Muscle of back (tissue), 11 donors: Measurements from ENCODE around the gene SULT1C4. TPM values are rescaled to one million over a fixed set of nuclear protein-coding genes. Genes with fewer than 3 reads are reported as not detected.

Experiments used
- DNase-seq, 3 donors: peaks; one replicate each; pipeline versions ENCODE4 v3.0.0 to v3.0.0-alpha.2; 2013
- polyA plus RNA-seq, 10 donors: library from polyadenylated mRNA; unstranded; fragments of 120-200 nt; gene quantifications; one replicate each; pipeline ENCODE4 v1.2.1, GENCODE V29; 2013; ENCODE audit not compliant: insufficient read length in 10 of 10

Gene SULT1C4
- polyA plus RNA-seq, 10 donors = 14.2 to 25.8 (median 19.5) TPM

- peak in 1 of 3 donors; percentile 31 for DNase-seq
These were observed 10.1 kb upstream of the SULT1C4 start for GRCh38 chr2:108367561-108368175.

GRCh38 chr2:108369153-108369552 is 8.6 kb upstream of the SULT1C4 start:
- DNase-seq = no peak

DNA sequence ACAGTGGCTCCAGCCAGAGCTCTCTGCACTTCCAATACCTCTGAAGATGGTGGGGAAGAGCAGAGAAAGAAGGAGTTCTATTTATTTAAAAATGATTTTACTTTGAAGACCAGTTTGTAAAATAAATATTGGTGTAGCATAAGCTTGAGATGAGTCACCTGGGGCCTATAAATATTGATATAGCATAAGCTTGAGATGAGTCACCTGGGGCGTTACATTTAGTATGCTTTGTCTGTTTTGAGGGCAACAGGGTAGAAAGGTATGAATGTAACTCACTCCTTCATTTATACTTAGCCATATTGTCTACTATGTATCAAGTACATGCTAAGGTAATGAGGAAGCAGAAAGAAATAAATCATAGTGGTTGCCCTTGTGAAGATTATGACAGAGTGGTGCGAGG is 7.7 kb upstream of the SULT1C4 start:
- no peak for DNase-seq

- DNase-seq = no peak
These were observed 980 bp upstream of the SULT1C4 start for GRCh38 chr2:108376774-108377173.

DNA sequence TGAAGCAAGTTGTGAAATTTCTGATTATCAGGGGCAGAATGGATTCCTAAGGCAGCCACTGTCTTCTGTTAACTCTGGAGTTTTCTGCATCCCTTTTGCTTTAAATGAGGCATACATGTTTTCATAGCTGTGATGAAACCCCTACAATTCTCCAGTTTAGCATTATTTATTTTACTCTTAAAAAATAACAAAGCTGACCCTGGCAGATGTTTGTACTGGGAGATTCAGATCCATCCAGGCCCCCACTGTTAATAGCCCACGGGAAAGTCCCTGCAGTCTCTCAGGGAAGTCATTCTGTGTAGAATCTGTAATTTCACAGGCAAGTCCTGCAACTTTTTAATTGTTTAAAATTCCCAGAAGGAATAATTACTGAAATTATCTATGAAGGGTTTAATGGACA is 353 bp upstream of the SULT1C4 start:
- no peak for DNase-seq

GRCh38 chr2:108378851-108379250 is 1.1 kb downstream of the SULT1C4 start:
- peak in 1 of 3 donors; percentile 39 for DNase-seq

GRCh38 chr2:108382196-108382595 is 4.4 kb downstream of the SULT1C4 start:
- no peak for DNase-seq

DNA sequence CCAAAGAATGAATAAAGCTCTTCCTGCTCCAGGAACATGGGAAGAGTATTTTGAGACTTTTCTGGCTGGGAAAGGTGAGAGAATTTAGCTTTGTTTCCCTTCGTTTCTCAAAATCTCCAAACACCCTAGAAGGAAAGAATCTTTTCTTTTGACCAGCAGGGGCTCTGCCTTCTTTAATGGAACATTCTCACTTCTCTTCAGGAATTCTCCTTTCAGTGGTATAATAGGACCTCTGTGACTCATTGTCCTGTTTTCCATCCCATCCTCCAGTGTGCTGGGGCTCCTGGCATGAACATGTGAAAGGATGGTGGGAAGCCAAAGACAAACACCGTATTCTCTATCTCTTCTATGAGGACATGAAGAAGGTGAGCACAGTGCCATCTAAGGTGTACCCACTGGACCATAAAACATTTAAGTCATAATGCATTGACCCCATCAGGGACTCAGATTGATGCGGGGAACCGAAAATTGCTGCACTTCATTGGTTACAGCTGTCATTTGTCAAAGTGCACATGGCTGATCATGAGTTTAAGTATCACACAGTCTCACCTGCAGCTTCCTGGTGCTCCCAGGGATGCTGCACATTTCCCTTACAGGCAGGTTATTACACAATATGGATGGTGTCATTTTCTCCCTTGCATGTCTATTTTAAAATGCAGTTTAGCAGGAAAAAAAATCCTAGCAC is 5.5 kb downstream of the SULT1C4 start:
- DNase-seq = no peak

- DNase-seq = no peak
These were observed 7.1 kb downstream of the SULT1C4 start for GRCh38 chr2:108384662-108385393.

DNA sequence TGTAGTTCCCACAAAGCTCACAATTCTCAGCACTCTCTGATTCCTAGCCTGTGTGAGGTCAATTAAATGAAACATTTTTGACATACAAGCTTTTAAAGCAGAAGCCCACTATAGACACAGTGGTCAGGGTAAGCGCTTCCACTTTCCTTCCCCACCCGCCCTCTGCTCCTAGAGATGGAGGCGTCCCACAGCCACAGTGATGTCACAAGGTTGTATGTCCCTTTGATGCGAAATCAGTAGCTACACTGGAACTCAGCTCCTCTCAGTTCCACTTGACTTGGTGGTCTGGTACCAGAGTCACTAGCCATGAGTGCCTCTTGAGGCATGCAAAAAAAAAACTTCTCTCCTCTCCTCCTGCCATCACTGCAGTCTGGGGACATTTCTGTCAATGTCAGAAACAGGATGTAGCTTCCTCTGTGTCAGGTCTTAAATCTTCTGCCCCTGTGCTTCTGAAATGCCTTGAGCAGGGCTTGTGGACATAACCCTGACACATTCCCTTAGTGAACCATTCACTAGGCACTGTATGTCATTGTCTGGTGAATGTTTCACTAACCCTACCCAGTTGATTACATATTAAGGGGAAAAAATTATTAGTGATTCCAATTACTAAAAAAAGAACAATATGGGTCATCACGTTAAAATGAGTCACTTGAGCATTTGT is 7.8 kb downstream of the SULT1C4 start:
- DNase-seq = no peak

GRCh38 chr2:108388045-108388444 is 10.3 kb downstream of the SULT1C4 start:
- no peak for DNase-seq

DNA sequence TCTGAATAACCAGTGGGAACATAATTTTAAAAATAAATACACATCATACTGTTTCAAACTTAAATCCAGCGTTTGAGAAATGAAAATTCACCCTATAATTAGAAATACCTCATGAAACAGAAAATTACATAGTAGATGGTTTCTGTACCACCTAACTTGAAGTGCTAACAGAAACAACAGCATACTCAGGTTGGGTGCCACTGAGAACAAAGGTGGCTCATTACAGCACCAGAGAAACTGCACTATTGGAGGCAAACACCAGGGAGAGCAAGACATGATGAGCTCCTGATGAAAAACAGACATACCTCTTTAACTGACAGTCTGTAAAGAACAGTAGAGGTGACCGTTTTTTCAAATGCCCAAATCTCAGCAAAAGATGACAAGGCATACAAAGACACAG is 12.6 kb downstream of the SULT1C4 start:
- DNase-seq = no peak

DNA sequence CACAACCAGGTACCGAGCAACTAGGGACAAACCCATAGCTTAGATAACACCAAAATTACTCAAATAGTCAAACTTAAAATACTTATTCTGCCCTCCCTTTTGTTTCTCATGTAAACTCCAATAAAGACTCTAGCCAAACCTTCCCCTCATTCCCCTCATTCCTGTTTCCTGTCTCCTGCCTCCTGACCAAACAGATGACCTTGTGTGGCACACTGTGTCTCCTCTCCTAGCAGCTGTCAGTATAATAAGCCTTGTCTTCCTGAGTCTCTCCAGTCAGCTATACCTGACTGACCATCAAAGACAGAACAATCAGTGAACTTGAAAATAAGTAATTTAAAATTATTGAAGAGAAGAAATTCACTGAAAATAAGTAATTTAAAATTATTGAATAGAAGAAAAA is 14.3 kb downstream of the SULT1C4 start:
- DNase-seq = no peak

GRCh38 chr2:108393197-108393596 is 15.4 kb downstream of the SULT1C4 start:
- no peak for DNase-seq

DNA sequence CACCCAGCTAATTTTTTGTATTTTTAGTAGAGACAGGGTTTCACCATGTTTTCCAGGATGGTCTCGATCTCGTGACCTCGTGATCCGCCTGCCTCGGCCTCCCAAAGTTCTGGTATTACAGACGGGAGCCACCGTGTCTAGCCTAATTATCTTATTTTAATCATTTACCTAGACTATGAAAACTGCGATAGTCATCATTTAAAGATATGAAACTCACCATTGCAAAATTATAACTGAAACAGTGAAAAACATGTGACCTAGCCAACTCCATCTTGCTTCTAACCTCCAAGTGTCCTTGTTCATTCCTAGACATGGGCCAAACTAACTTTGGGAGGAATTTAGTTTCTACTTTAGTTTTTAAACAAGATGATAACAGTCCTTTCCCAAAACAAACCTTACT is 17.4 kb downstream of the SULT1C4 start:
- DNase-seq = no peak

DNA sequence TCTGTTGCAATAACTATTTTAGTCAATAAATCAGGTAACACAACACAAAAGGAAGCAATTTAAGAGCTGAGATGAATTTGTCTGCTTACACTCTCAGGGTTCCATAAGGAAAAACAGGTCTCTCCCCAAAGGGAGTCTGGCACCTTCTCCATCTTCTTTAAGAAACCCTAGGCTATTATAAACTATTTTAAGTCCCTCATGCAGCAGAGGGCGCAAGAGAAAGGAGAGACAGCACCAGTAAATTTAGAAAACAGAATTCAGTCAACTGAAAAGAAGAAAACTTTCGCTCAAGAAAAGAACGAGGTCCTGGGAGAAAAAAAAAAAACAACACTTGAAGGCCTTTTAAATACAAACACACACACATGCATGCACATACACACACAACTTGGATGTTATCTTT is 19.1 kb downstream of the SULT1C4 start:
- no peak for DNase-seq

GRCh38 chr2:108399479-108399878 is 21.7 kb downstream of the SULT1C4 start:
- DNase-seq = no peak

DNA sequence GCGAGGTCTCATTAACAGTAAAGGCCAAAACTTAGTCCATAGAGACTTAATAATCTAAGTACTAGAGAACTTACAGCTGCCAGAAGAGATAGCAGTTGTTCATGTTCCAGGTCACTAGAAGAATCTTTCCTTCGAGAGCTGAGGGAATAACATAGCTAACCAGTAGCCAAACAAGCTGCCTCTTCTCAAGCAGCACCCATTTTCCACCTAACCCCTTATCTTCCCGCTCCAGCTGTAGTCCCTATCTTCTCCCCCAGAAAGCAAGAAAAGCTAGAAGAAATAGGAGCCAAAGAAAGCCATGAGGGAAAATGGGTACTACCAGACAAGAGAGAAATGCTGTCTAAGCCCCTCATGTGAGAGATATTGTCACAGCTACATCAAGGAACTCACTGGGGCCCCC is 24.0 kb downstream of the SULT1C4 start:
- DNase-seq = no peak

- DNase-seq = peak in 1 of 3 donors; percentile 22
These were observed 25.7 kb downstream of the SULT1C4 start for GRCh38 chr2:108403494-108403893.

GRCh38 chr2:108404784-108405397 is 27.1 kb downstream of the SULT1C4 start:
- no peak for DNase-seq

GRCh38 chr2:108407864-108408729 is 30.3 kb downstream of the SULT1C4 start:
- DNase-seq = no peak
